BE2C (cell line): ENCODE results near the gene GNG4.

Experiments used
- DNase-seq: peaks from one replicate; pipeline ENCODE4 v3.0.0-alpha.2; 2020
- H3K27me3 ChIP-seq: fragments of 250-450 bp; sonication (Bioruptor Pico); 2 replicates; pipeline ENCODE4 v1.5.1; 2020; ENCODE audit warnings: mild to moderate bottlenecking
- H3K36me3 ChIP-seq: fragments of 250-450 bp; sonication (Bioruptor Pico); 2 replicates; pipeline ENCODE4 v1.5.1; 2020; ENCODE audit warnings: mild to moderate bottlenecking
- H3K4me1 ChIP-seq: fragments of 250-450 bp; sonication (Bioruptor Pico); 2 replicates; pipeline ENCODE4 v1.5.1; 2020
- H3K4me3 ChIP-seq: 2 replicates; pipeline ENCODE4 v1.5.1; 2011; ENCODE audit warnings: low read depth, low read length
- H3K9me3 ChIP-seq: fragments of 250-450 bp; sonication (Bioruptor Pico); 2 replicates; pipeline ENCODE4 v1.5.1; 2020
- TF ChIP-seq, protein P1 (sequence below): IDR thresholded peaks from 2 replicates; pipeline ENCODE4 v1.5.1; 2012; ENCODE audit warnings: mild to moderate bottlenecking, low read depth, low read length

GNG4 gene

GRCh38 chr1:235632506-235633401 lies 16.8 kb downstream of the GNG4 start:
- Histone ChIP-seq H3K27me3 (no peaks in the 10 kb centered on the region), H3K4me3 (no peak overlapping the region)
- no peak for DNase-seq

DNA sequence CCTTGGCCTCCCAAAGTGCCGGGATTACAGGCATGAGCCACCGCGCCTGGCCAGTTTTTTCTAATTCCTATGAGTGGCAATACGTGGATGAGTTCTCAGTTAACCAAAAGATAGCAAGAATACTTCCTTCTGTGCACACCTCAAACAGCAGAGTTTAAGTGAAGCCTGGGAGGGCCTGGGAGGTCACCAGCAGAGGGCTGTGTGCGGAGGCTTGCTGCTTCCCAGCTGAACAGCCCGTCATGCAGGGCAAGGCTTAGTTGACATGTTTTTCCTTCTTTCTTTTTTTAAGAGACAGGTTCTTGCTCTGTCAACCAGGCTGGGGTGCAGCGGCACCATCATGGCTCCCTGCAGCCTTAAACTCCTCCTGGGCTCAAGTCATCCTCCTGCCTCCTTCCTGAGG lies 17.8 kb downstream of the GNG4 start:
- Histone ChIP-seq H3K4me3 (no peak overlapping the region), H3K27me3 (no peaks in the 10 kb centered on the region), H3K36me3 (no peaks in the 10 kb centered on the region), H3K4me1 (no peaks in the 10 kb centered on the region), H3K9me3 (no peaks in the 10 kb centered on the region)
- DNase-seq = no peak
- TF ChIP-seq, protein P1, sequence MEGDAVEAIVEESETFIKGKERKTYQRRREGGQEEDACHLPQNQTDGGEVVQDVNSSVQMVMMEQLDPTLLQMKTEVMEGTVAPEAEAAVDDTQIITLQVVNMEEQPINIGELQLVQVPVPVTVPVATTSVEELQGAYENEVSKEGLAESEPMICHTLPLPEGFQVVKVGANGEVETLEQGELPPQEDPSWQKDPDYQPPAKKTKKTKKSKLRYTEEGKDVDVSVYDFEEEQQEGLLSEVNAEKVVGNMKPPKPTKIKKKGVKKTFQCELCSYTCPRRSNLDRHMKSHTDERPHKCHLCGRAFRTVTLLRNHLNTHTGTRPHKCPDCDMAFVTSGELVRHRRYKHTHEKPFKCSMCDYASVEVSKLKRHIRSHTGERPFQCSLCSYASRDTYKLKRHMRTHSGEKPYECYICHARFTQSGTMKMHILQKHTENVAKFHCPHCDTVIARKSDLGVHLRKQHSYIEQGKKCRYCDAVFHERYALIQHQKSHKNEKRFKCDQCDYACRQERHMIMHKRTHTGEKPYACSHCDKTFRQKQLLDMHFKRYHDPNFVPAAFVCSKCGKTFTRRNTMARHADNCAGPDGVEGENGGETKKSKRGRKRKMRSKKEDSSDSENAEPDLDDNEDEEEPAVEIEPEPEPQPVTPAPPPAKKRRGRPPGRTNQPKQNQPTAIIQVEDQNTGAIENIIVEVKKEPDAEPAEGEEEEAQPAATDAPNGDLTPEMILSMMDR = no peak

More at GRCh38 chr1:235632506-235633401, 16.8 kb downstream of the GNG4 start:
- no peaks in the 10 kb centered on the region for H3K4me1 ChIP-seq
- TF ChIP-seq, protein P1 = no peak
- no peaks in the 10 kb centered on the region; the same call in 1 of the 2 replicates for H3K36me3 ChIP-seq
- no peaks in the 10 kb centered on the region for H3K9me3 ChIP-seq

DNA sequence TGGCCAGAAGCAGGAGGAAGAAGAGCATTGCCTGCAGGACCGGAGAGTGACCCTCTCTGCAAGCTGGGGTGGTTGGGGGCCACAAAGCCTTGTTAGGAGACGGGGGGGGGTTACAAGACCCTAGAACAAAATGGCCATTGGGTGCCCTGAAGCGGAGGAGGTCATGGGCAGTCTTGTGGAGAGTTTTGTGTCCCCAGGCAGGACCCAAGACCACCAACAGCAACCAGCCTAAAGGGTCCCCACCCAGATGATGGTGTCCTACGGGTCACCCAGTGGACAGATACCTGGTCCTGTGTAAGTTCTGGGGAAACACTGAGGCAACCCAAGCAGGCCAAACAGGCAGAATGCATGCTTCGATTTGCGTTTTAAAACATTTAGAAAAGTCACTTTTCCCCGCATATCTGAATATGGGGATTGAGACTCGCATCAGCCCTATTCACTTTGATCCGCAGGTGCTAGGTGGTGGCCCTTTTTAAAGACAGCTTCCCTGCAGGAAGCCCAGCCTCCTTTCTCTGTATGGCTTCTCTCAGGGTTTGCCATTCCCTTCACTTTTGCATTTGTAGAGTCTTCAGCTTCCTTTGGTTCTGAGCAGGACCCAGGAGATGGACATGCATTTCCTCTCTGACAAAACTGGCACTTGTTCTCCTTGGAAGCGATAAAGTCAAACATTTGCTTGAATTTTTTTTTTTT lies 21.1 kb downstream of the GNG4 start:
- Histone ChIP-seq H3K4me3 (no peak overlapping the region), H3K9me3 (no peaks in the 10 kb centered on the region), H3K4me1 (no peaks in the 10 kb centered on the region), H3K27me3 (no peaks in the 10 kb centered on the region), H3K36me3 (peaks cover 11% of the 10 kb centered on the region; the same call in 1 of the 2 replicates)
- TF ChIP-seq, protein P1 = no peak
- no peak for DNase-seq

GRCh38 chr1:235625831-235626230 lies 23.8 kb downstream of the GNG4 start:
- no peaks in the 10 kb centered on the region for H3K27me3 ChIP-seq
- H3K9me3 ChIP-seq = no peaks in the 10 kb centered on the region
- H3K4me3 ChIP-seq = no peak overlapping the region
- peaks cover 11% of the 10 kb centered on the region; the same call in 1 of the 2 replicates for H3K36me3 ChIP-seq
- H3K4me1 ChIP-seq = no peaks in the 10 kb centered on the region
- TF ChIP-seq, protein P1 = no peak
- no peak for DNase-seq

- no peaks in the 10 kb centered on the region for H3K27me3 ChIP-seq
- TF ChIP-seq, protein P1 = no peak
- no peaks in the 10 kb centered on the region for H3K9me3 ChIP-seq
- no peaks in the 10 kb centered on the region for H3K4me1 ChIP-seq
- no peak overlapping the region for H3K4me3 ChIP-seq
- no peak for DNase-seq
- peaks cover 11% of the 10 kb centered on the region; the same call in 1 of the 2 replicates for H3K36me3 ChIP-seq
These were observed 24.2 kb downstream of the GNG4 start for GRCh38 chr1:235625340-235625739.
